VCaP (cell line): ENCODE measurements around the gene PRPSAP1.
A peak's percentile ranks its signal among the peaks of the same experiment; 100 is the strongest.

Source experiments
- H3K27ac ChIP-seq: fragments of 450-650 bp; 2 replicates; pipeline ENCODE4 v1.5.1; 2017
- CTCF ChIP-seq: fragments of 450-650 bp; conservative IDR thresholded peaks from 2 replicates; pipeline ENCODE4 v1.5.1; 2017; ENCODE audit warnings: mild to moderate bottlenecking, moderate library complexity

The PRPSAP1 gene

GRCh38 chr17:76337413-76337777 lies 16.3 kb downstream of the PRPSAP1 start:
- no peak overlapping the region for H3K27ac ChIP-seq
- no peak for TF ChIP-seq CTCF

GRCh38 chr17:76336756-76337412 lies 16.8 kb downstream of the PRPSAP1 start:
- TF ChIP-seq CTCF: no peak
- no peak overlapping the region for H3K27ac ChIP-seq

GRCh38 chr17:76335716-76336381 lies 17.9 kb downstream of the PRPSAP1 start:
- no peak overlapping the region for H3K27ac ChIP-seq
- TF ChIP-seq CTCF: no peak

- no peak overlapping the region for H3K27ac ChIP-seq
- TF ChIP-seq CTCF: no peak
Measured at GRCh38 chr17:76333673-76334505, 19.8 kb downstream of the PRPSAP1 start.

GRCh38 chr17:76331083-76331482 lies 22.6 kb downstream of the PRPSAP1 start:
- no peak overlapping the region for H3K27ac ChIP-seq
- no peak for TF ChIP-seq CTCF

- no peak for TF ChIP-seq CTCF
- no peak overlapping the region for H3K27ac ChIP-seq
Measured at GRCh38 chr17:76329664-76330063, 24.1 kb downstream of the PRPSAP1 start.

- peak overlapping the region; percentile 73; the same call in 1 of the 2 replicates for H3K27ac ChIP-seq
- no peak for TF ChIP-seq CTCF
Measured at GRCh38 chr17:76327696-76328095, 26.0 kb downstream of the PRPSAP1 start.
